HG03066 (cell line): Measurements from ENCODE around the gene TEF.
A peak's percentile ranks its signal among the peaks of the same experiment; 100 is the strongest.

Experiments
- ATAC-seq: cut with Tn5 transposase; IDR thresholded peaks from one replicate; pipeline ENCODE4 v1.9.1; 2021; ENCODE audit warnings: low read depth; ENCODE audit not compliant: unreplicated experiment

TEF gene, protein sequence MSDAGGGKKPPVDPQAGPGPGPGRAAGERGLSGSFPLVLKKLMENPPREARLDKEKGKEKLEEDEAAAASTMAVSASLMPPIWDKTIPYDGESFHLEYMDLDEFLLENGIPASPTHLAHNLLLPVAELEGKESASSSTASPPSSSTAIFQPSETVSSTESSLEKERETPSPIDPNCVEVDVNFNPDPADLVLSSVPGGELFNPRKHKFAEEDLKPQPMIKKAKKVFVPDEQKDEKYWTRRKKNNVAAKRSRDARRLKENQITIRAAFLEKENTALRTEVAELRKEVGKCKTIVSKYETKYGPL

DNA sequence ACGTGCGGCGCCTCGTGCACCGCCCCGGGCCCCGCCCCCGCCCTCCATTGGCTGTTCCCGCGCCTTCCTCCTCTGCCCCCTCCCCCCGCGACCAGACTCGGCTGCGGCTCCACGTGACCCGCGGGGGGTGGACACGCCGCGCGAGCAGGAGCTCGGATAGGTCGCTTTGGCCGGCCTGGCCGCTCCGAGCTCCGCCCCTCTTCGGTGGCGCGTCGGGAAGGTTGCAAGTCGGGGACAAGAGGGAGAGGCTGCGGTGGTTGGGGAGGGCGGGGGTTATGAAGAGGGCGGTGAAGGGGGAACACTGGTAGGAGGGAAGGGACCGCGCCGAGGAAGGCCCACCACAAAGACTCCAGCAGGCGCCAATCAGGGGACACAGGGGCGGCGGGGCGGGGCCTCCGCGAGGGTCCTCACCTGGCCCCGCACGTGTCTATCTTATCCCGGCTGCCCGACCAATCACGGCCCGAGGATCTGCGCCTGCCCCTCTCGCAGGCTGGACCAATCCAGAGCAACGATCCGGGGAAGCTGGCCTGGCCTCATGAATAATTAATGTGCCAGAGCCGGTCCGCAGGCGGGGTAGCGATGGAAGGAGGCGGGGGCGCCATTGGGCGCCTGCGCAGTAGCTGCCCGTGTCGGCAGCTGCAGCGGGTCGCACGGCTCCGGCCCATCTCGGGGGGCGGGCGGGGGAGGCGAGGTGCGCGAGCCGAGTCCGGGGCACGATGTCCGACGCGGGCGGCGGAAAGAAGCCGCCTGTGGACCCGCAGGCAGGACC is at the start of gene TEF:
Gene TEF (plus strand): TSS at position 614 of the 769 bp plus-strand sequence. CDS start 103 bp downstream, at position 717.
- peak; percentile 79 for ATAC-seq

DNA sequence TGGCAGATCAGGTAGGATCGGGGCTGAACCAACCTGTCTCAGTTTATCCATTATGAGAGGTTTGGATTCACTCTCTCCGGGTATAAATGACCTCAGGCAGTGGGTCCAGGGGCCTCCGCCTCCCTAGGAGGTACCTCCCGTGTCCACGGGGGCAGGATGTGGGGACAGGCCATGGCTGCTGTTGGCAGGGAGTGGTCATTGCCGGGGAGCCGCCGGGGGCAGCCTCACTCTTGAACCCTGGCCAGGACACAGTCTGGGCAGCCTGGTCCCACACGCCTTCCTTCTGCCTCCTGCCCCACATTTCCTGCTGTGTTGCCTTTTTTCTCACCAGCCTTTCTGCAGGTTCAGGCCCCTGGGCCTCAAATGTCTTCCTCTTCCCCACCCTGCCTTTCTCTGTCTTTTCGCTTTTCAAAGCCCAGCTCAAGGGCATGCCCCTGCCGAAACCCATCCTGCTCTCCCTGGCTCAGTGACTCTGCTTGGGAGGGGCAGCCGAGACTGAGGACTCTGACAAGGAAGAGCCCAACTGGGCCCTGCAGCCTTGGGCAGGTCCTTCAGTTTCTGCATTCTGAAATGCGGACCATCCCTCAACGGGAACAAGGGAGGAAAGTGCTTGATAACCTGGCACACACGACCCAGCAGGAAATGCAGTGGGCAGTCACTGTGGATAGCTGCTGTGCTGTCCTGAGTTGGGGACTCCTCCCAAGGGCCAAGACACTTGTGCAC is 49.4 kb upstream of the TEF start:
- no peak for ATAC-seq

DNA sequence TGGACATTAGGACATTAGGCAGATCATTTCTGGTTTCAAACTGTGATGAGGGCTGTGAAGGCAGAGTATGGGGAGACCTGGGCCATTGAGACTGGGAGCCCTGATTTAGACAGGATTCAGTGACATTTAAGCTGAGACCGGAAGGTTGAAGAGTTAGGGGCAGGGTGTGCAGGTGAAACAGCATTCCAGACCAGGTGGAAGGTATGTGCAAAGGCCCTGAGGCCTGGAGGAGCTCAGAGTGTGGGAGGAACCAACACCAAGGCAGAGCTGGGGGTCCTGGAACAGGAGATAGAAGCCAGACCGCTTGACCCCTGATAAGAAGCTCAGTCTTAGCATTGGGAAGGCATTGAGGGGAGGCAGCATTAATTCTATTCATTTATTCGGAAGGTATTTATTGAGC is 47.9 kb upstream of the TEF start:
- no peak for ATAC-seq

DNA sequence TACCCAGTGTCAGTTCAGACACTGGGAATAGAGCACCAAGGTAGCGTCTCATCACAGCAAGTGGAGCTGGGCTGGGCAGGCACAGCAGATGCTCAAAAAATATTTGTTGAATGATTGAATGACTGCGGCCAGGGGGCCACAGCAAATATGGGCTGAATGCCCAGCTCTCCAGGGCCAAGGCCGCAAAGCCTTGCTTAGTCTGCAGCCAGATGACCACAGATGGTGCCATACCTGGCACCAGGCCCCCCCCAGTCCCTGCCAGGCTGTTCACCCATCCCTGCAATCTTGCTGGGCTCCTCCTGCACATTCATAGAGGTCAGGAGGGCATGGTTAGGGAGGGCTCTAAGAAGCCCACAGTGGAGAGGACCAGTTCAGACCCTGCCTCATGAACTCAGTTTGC is 47.5 kb upstream of the TEF start:
- ATAC-seq = no peak

DNA sequence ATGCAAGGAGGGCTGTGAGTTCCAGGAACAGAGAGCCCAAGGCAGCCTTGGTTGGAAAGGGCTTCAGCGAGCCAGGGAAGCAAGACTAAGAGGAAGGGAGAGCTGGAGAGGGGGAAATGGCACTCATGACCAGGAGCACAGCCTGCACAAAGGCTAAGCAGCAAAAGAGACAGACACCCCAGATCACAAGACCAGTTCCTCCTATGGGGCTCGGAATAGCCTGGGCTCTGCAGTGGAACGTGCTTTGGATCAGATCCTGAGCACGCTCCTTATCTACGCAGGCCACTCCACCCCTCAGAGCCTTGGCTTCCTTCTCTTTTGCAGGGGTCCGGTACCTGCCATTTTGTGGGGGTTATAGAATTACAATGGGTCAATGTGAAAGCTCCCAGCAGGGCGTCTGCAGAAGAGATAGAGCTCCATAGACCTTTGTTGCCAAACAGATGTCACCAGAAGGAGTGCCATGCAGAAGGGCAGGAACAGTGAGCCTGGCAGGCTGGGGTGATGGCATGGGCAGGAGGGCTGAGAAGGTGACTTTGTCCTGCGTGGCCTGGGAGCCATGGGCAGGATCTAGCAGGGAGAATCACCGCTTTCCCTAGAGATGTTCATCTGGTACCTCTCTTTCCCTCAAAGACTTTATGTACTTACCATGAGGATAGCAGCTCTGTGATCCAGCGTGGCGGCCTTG is 46.6 kb upstream of the TEF start:
- no peak for ATAC-seq

DNA sequence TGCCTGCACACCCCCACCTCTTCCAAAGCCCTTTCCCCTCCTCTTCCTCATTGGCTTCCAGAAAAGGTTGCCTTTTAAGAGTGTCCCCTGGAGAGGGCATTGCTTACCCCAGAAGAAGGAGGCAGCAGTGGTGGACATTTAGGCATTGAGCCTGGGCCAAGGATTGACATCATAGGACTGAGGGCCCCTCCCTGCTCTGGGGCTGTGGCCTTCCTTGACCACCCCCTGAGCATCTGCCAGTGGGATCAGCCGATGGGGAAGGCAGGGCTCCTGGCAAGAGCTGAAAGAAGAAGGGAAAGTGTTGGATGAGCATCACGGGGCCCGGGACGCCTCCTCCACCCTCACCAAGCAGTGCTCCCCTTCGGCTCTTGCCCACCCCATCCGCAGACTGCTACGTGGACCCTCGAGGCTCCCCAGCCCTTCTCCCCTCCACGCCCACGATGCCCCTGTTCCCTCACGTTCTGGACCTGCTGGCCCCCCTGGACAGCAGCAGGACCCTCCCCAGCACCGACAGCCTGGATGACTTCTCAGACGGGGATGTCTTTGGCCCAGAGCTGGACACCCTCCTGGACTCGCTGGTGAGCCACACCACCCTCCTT is 43.0 kb upstream of the TEF start:
- no peak for ATAC-seq

DNA sequence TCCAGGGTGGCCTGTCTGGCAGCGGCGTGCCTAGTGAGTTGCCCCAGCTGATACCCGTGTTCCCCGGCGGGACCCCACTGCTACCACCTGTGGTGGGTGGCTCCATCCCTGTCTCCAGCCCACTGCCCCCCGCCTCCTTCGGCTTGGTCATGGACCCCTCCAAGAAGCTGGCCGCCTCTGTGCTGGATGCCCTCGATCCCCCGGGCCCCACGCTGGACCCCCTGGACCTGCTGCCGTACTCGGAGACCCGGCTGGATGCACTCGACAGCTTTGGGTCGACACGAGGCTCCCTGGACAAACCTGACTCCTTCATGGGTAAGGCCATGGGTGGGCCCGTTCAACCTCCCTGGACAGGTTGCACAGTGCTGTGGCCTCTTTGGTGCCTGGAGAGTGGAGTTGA is 41.9 kb upstream of the TEF start:
- no peak for ATAC-seq

DNA sequence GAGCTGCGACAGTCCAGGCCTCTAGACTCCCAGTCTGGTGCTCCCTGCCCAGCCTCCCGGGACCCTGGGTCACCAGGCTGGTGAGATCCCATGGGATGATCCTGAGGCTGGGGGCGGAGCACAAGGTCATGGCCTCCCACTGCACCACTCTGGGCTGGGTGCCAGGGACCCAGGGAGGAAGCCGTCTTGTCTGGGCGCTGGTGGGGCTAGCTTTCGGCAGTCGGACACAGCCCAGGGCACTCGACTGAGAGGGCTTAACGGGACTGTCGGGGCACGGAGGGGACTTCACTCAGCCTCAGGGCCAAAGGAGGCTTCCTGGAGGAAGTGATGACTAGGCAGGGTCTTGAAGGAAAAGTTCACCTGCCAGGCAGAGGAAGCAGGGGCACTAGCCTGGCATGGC is 41.4 kb upstream of the TEF start:
- ATAC-seq = no peak

DNA sequence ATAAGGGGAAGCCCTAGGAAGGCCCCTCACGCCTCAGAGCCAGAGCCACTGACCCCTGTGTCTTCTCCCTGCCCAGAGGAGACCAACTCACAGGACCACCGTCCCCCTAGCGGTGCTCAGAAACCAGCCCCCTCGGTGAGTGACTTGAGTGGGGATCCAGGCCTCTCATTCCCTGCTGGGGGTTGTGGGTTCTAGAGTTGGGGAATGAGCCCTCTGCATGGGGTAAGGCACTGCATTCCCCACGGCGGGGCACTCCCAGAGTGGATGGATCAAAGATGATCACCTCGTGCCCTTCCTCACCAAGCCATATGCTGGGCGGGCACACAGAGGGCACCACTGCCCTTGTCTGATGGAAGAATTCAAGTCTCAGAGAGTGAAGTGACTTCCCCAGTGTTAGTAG is 40.7 kb upstream of the TEF start:
- ATAC-seq = no peak

DNA sequence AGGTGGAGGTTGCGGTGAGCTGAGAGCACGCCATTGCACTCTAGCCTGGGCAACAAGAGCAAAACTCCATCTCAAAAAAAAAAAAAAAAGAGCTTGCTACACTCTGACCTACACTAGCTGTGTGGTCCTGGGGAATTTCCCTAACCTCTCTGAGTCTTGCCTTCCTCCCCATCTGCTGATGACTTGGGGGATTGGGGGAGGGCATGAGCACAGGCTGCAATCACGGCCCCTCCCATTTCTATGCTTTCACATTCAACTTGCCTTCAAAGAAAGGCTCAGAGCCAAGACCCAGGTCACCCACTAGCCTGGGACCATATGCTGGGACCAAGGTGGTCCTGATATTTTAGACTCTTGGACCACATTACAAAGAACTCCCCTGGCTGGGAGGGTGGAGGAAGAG is 39.8 kb upstream of the TEF start:
- no peak for ATAC-seq

DNA sequence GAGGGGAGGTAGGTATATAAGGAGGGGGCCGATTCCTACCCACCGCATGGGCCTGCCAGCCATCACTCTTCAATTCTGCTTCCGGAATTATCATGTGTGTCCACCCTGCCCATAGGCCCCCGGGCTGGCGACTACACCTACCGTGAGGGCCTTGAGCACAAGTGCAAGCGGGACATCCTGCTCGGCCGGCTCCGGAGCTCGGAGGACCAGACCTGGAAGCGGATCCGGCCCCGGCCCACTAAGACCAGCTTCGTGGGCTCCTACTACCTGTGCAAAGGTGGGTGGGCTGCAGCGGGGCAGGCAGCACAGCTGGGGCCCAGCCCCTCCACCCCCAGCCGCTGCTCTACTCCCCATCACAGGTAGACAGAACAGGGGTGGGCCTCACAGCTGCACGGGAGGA is 38.4 kb upstream of the TEF start:
- no peak for ATAC-seq

DNA sequence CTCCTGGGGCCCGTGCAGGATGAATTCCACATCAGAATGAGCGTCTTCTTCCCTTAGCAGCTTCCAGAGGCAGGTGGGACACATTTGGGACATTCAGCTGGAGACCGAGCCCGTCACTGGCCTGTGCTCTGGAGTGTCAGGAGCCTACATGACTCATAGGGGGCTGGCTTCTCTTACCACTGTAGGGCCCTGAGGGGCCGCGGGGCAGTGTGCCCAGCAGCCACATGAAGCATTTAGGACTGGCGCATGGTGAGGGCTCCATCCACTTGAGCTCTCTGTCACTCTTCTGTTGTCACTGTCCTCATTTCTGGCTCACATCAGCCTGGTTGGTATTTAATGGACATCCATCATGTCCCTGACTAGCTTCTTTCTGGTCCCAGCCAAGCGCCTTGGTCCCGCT is 38.0 kb upstream of the TEF start:
- no peak for ATAC-seq

DNA sequence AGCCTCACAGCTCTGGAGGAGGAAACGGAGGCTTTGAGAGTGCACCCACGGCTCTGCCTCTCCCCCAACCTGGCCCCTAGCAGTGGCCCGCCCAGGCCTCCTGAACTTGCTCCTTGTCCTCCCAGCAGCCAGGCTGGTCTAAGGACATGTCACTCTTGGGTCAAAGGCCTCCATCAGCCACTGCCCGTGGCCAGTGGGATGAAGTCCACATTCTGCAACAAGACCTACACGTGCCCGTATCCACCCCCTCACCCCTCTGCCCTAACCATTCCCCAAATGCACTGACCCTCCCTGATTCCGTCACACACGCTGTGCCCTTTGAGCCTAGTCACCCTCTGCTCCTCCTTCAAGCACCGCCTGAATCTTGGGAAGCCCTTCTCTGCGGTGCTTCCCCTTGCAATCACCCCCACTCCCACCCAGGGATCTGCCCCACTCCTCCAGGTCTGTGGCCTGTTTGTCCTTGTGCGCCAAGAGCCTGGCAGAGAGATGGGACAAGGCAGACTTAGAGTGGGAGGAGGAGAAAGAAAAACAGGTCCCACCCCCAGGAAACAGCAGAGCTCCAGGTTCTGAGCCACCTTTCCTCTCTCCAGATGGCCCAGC is 37.5 kb upstream of the TEF start:
- ATAC-seq = no peak

DNA sequence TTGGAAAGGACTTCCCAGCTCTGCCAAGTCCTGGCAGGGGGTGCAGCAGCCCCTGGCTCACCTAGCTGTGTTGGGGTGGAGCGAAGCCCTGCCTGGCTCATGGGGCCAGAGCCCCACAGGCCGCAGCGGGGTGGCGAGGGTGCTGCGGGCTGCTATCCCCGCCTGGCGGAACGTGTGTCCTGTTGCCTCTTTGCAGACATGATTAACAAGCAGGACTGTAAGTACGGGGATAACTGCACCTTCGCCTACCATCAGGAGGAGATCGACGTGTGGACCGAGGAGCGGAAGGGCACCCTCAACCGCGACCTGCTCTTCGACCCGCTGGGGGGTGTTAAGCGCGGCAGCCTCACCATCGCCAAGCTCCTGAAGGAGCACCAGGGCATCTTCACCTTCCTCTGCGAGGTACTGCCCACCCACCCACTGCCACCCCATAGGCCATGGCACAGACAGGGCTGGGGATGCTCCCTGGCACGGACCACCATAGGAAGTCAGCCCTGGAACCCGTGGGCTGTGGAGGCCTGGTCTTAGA is 35.9 kb upstream of the TEF start:
- no peak for ATAC-seq

DNA sequence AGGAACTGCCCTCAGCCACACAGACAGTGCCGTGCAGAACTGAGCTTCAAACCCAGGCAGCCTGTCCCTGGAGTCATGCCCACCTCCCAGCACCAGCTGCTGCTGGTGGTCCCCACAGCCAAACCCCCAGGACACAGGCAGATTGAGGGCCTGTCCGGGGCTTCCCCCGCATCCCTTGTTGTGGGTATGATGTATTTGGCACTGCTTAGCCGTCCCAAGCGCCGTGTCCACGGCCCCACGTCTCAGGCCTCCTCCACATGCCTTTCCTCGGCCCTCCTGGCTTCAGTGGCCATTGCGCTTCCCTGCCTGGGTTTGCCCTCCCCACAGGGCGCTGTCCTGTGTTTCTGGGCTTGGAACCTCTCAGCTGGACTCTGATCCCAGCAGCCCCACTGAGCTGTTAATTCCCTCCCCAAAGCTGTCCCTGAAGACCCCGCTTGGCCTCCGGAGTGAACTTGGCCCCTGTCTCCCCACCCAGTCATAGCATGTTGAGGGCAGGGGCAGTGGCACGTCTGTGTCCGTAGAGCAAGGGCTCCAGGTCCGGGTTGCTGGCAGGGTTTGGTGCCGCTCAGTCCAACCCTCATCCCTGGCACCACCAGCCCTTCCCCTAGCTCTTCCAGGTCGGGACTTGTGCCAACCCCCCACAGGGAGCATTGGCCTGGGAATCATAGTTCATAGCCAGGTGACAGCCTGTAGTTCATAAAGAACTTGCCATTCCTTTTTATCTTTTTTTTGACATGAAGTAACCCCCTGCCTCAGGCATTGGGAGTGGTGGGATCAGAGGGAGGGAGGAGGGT is 34.5 kb upstream of the TEF start:
- no peak for ATAC-seq

DNA sequence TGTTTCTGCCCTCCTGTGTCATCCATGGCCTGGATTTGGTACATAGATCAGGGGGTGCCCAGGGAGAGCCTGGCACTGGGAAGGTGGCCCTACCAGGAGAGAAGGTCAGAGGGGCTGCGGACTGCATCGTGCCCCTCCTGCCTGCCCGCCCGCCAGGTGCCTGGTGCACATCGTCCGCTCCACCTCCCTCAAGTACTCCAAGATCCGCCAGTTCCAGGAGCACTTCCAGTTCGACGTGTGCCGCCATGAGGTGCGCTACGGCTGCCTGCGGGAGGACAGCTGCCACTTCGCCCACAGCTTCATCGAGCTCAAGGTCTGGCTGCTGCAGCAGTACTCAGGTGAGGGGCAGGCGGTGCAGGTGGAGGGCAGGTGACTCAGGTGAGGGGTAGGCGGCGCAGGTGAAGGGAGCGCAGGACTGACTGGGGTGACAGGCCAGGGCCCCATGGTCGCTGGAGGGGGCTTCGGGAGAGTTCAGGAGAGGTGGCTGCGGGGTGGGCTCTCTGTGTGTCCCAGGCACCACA is 32.7 kb upstream of the TEF start:
- no peak for ATAC-seq

DNA sequence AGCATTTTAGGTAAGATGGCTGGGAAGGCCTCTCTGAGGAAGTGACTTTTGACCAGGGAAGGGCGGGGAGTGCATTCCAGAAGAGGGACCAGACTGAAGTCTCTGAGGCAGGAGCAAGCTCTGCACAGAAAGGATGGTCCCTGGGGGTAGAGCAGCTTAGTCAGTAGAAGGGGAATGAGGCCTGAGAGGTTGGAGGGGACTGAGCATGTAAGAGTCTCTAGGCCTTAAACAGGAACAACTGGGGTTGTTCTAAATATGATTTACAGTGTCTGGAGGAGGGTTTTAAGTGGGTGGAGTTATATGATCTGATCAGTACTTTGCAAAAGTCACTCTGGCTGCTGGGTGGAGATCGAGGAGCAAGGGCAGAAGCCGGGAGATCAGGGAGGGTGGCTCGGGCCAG is 31.7 kb upstream of the TEF start:
- ATAC-seq = no peak

DNA sequence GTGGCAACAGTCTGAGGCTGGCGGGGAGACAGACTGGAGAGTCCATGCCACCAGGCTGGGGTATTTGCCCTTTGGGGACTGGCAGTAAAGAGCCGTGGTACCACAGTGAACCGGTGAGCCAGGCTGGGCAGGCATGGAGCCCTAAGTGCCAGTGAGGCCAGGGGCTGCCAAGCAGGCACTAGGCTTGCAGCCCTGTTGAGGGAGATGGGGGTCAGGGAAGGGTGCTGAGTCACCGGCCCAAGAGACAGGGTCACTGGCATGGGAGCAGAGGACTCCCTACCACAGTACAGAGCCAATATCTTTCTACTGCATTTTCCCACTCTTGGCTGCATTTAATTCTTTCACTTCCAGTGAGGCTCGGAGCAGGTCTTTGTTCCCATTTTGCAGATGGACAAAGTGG is 30.7 kb upstream of the TEF start:
- ATAC-seq = no peak

DNA sequence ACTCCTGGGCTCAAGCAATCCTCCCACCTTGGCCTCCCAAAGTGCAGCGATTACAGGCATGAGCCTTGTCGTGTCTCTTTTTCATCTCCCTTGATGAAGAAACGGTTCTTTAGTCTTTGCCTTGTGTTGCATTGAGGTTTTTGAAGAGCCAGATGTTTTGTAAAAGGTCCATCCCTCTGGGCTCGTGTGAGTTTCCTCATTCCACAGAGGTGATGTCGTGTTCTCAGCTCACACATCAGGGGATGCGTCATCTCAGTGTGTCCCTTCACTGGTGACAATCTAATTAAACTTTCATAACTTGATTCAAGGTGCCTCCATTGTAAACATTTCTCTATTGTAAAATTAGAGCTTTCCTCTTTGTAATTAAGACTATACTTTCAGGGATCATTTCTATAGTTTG is 29.7 kb upstream of the TEF start:
- no peak for ATAC-seq
